GM23338 (cell line): ENCODE results near the gene UHRF1.

Source experiments
- CREB1 ChIP-seq: fragments of 250-450 bp; sonication (Bioruptor Pico); IDR thresholded peaks from 2 replicates; pipeline ENCODE4 v1.5.0; 2020; ENCODE audit warnings: low read depth, mild to moderate bottlenecking, moderate library complexity
- CTCF ChIP-seq, 2 experiments: fragments of 200-600 bp in 1 of 2; sonication (generic) in 1 of 2; conservative IDR thresholded peaks; 2 replicates each; pipeline versions ENCODE4 v1.5.1 to v1.6.1; 2016 to 2017; ENCODE audit warnings: antibody characterized with exemption in 2 of 2, low read depth in 2 of 2, mild to moderate bottlenecking in 2 of 2, moderate library complexity in 1 of 2
- EZH2 ChIP-seq: fragments of 200-600 bp; sonication (generic); IDR thresholded peaks from one replicate; pipeline ENCODE4 v1.8.0; 2017; ENCODE audit warnings: antibody characterized with exemption, mild to moderate bottlenecking, low read depth; ENCODE audit not compliant: unreplicated experiment
- EZH2phosphoT487 ChIP-seq: fragments of 200-600 bp; sonication (generic); IDR thresholded peaks from one replicate; pipeline ENCODE4 v1.8.1; 2018; ENCODE audit warnings: antibody characterized with exemption; ENCODE audit not compliant: unreplicated experiment
- JUNB ChIP-seq: IDR thresholded peaks from one replicate; pipeline ENCODE4 v1.6.1; 2016; ENCODE audit warnings: antibody characterized with exemption; ENCODE audit not compliant: unreplicated experiment
- NANOG ChIP-seq: IDR thresholded peaks from 2 replicates; pipeline ENCODE4 v1.6.1; 2016; ENCODE audit warnings: antibody characterized with exemption, borderline replicate concordance
- POLR2AphosphoS5 ChIP-seq: IDR thresholded peaks from 2 replicates; pipeline ENCODE4 v1.6.1; 2016; ENCODE audit warnings: antibody characterized with exemption, low read depth
- REST ChIP-seq: IDR thresholded peaks from one replicate; pipeline ENCODE4 v1.6.1; 2018; ENCODE audit warnings: antibody characterized with exemption; ENCODE audit not compliant: unreplicated experiment
- ZNF114 ChIP-seq: fragments of 250-450 bp; sonication (Bioruptor Pico); IDR thresholded peaks from 2 replicates; pipeline ENCODE4 v1.5.0; 2020; ENCODE audit warnings: mild to moderate bottlenecking, moderate library complexity
- ZNF331 ChIP-seq: fragments of 250-450 bp; sonication (Bioruptor Pico); IDR thresholded peaks from 2 replicates; pipeline ENCODE4 v1.5.0; 2020; ENCODE audit warnings: low read depth, mild to moderate bottlenecking, moderate library complexity

GRCh38 chr19:4951656-4952055, 42.4 kb downstream of the UHRF1 start:
- TF ChIP-seq CTCF (conservative IDR thresholded peaks at IDR 0.05; ENCODE audit: low read depth in 2 of 2) (no peak), EZH2 (no peak), ZNF331 (CRISPR knock-in tag) (no peak), NANOG (no peak), POLR2AphosphoS5 (no peak), ZNF114 (CRISPR knock-in tag) (no peak), JUNB (no peak), REST (no peak), CREB1 (CRISPR knock-in tag) (no peak), EZH2phosphoT487 (no peak)
